AG04450 (cell line): ENCODE data around the gene PHKG1. TPM values are rescaled to one million over a fixed set of nuclear protein-coding genes. Genes with fewer than 3 reads are reported as not detected.
"Not testable (repeated sequence)": the region's sequence is repeated elsewhere in the genome, so short reads cannot be mapped to it uniquely, and the experiment has no call there.

Source experiments
- CTCF ChIA-PET: fragments of 300-600, 350-600 bp; formaldehyde crosslinking; extraction: SDS; loops from one replicate; lab custom pipeline; 2022; ENCODE audit warnings: antibody characterized with exemption, inconsistent platforms; lab: Charles Lee
- POLR2A ChIA-PET: fragments of 350-600 bp; formaldehyde crosslinking; extraction: SDS; loops from one replicate; lab custom pipeline; 2021; ENCODE audit warnings: antibody characterized with exemption, inconsistent platforms; lab: Yijun Ruan, JAX
- DNase-seq: peaks from one replicate; pipeline ENCODE4 v3.0.0-alpha.2; 2011; ENCODE audit warnings: low read depth, low spot score
- H3K27ac ChIP-seq: one replicate; pipeline ENCODE4 v1.5.1; 2012; ENCODE audit warnings: low read depth, low read length, control low read depth
- H3K27me3 ChIP-seq: one replicate; pipeline ENCODE4 v1.6.0; 2012; ENCODE audit warnings: low read length; ENCODE audit not compliant: control insufficient read depth, insufficient read depth
- H3K4me3 ChIP-seq: 2 replicates; pipeline ENCODE4 v1.5.1; 2011; ENCODE audit warnings: mild to moderate bottlenecking, low read depth, low read length, control low read depth
- H3K9me3 ChIP-seq: 2 replicates; pipeline ENCODE4 v1.5.1; 2012; ENCODE audit warnings: low read length; ENCODE audit not compliant: control insufficient read depth, insufficient read depth
- polyA plus RNA-seq: library from polyadenylated mRNA; depleted of rRNA; stranded (reverse); fragments of >200 nt; gene quantifications from 2 replicates; pipeline ENCODE4 v1.2.3, GENCODE V29; 2011
- TF ChIP-seq, protein P1 (sequence below): IDR thresholded peaks from 2 replicates; pipeline ENCODE4 v1.5.1; 2011; ENCODE audit warnings: low read depth, low read length, control low read depth, inconsistent platforms

The PHKG1 gene
- polyA plus RNA-seq, 1 experiment, result 0.20 TPM

DNA sequence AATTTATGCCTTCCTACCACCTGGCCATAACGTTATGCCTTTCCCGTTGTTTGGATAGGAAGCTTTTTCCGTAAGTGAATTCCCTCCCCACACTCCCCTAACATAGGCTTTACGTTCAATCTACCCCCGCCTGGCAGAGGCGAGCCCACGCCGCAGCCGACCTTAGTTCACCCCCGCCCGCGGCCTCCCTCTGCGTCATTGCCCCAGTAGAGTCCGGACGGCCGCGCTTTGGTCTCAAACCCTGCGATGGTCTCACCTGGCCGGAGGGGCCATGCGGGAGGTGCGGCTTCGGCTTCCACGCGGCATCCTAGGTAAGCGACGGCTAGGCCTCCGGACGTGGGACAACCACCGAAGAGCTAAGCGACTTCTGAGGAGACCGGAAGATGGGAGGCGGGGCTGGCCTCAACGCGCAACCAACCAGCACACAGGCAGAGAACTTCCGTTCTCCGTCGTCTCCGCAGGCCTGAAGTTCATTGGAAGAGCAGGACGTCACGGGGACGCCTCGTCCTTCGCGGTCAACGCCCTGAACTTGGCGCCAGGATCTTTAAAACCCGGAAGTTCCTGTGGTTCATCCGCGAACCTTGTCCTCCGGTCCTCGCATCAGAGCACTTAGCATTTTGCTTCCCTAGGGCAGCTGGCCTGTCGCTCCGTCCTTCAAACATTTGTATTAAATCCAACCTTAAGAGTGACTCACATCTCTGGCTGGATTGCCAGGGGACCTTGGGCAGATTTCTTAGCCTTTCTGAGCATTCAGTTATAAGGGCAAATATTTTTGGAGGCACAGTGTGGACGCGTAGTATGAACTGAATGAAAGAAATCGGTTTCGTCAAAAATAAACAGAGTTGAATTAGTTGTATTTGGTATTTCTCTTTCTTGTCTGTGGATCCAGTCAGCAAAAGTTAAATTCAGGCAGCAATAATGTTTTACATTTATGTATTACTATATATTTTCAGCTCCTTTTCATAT lies 13.6 kb upstream of the PHKG1 start, which contains the start of gene CHCHD2:
TSS of gene CHCHD2 (minus strand) at position 369 of the 966 bp plus-strand sequence. CDS start at position 306, 63 bp downstream.
- Histone ChIP-seq H3K27ac (peak within 1 kb of the TSS; percentile 93), H3K27me3 (no peaks in the 10 kb centered on the region), H3K4me3 (peak within 1 kb of the TSS; percentile 96), H3K9me3 (no peaks in the 10 kb centered on the region)
- POLR2A ChIA-PET, result interaction anchor here (1.0 to 1.5 kb wide), 2 partner anchors 27 to 36 kb away, joined by 3 read pairs; no protein-coding TSS in a partner anchor
- TF ChIP-seq, protein P1, sequence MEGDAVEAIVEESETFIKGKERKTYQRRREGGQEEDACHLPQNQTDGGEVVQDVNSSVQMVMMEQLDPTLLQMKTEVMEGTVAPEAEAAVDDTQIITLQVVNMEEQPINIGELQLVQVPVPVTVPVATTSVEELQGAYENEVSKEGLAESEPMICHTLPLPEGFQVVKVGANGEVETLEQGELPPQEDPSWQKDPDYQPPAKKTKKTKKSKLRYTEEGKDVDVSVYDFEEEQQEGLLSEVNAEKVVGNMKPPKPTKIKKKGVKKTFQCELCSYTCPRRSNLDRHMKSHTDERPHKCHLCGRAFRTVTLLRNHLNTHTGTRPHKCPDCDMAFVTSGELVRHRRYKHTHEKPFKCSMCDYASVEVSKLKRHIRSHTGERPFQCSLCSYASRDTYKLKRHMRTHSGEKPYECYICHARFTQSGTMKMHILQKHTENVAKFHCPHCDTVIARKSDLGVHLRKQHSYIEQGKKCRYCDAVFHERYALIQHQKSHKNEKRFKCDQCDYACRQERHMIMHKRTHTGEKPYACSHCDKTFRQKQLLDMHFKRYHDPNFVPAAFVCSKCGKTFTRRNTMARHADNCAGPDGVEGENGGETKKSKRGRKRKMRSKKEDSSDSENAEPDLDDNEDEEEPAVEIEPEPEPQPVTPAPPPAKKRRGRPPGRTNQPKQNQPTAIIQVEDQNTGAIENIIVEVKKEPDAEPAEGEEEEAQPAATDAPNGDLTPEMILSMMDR, result no peak
- peak; percentile 96 for DNase-seq
- CTCF ChIA-PET, result interaction anchor here (0.6 to 2.1 kb wide), 5 partner anchors 13 to 102 kb away, joined by 3 to 8 read pairs (median 4); partner anchors contain the start of gene PHKG1

DNA sequence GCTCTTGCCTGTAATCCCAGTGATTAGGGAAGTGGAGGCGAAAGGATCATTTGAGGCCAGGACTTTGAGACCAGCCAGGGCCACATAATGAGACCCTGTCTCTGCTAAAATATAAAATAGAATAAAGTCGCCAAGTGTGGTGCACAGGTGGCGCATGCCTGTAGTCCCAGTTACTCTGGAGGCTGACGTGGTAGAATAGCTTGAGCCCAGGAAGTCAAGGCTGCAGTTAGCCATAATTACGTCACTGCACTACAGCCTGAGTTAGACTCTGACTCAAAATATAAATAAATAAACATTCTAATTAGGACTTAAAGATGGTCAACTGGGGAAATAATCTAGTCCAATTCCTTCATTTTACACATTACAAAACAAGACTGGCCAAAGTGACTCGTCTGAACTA lies 12.8 kb upstream of the PHKG1 start:
- peak; percentile 57 for DNase-seq
- peak overlapping the region; percentile 93 for H3K27ac ChIP-seq
- CTCF ChIA-PET, result interaction anchor here (1.4 kb wide), 1 partner anchor 40 kb away, joined by 3 read pairs; no protein-coding TSS in a partner anchor
- H3K9me3 ChIP-seq, result no peaks in the 10 kb centered on the region
- TF ChIP-seq, protein P1, result no peak
- no peaks in the 10 kb centered on the region for H3K27me3 ChIP-seq
- H3K4me3 ChIP-seq, result peak overlapping the region; percentile 96
- POLR2A ChIA-PET, result interaction anchor here (1.5 kb wide), 1 partner anchor 26 kb away, joined by 3 read pairs; no protein-coding TSS in a partner anchor

DNA sequence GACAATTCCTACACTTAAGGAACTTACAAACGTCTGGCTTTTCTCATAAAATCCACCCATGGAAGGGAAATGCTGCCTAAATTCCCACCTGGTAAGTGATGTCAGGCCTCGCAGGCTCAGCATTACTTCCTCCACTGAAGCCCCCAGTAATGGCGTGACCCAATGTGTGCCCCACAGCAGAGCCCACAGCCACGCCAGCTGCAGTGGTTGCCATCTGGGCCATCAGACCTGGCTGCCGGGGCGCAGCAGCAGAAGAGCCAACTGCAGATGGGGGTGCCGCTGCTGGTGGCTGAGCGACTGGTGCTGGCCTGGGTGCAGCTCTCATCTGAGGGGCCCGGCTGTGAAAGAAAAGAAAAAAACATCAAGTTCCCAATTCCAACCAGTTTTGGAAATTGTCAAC lies 11.4 kb upstream of the PHKG1 start:
- DNase-seq, H3K4me3 ChIP-seq, H3K9me3 ChIP-seq, H3K27me3 ChIP-seq, CTCF ChIA-PET, H3K27ac ChIP-seq: not testable (repeated sequence)
- POLR2A ChIA-PET, result interaction anchor here (0.7 kb wide), 1 partner anchor 575 kb away, joined by 3 read pairs; no protein-coding TSS in a partner anchor

DNA sequence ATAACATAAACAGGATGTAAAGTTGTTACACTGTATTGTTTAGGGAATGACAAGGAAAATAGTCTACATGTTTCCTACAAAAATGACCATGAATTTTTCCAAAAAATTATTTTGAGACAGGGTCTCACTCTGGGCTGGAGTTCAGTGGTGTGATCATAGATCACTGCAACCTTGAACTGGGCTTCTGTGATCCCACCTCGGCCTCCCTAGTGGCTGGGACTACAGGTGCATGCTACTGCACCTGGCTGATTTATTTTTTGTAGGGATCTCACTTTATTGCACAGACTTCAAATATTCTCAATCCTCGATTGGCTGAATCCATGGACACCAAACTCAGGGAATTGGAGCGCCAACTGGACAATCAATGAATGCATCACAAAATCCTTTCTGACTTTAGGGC lies 6.9 kb upstream of the PHKG1 start:
- Histone ChIP-seq H3K27me3 (no peaks in the 10 kb centered on the region), H3K27ac (no peak overlapping the region), H3K9me3 (no peaks in the 10 kb centered on the region), H3K4me3 (no peak overlapping the region)
- POLR2A ChIA-PET, result no interaction called here
- CTCF ChIA-PET, result interaction anchor here (1.7 kb wide), 1 partner anchor 25 kb away, joined by 6 read pairs; no protein-coding TSS in a partner anchor
- TF ChIP-seq, protein P1, result no peak
- no peak for DNase-seq

DNA sequence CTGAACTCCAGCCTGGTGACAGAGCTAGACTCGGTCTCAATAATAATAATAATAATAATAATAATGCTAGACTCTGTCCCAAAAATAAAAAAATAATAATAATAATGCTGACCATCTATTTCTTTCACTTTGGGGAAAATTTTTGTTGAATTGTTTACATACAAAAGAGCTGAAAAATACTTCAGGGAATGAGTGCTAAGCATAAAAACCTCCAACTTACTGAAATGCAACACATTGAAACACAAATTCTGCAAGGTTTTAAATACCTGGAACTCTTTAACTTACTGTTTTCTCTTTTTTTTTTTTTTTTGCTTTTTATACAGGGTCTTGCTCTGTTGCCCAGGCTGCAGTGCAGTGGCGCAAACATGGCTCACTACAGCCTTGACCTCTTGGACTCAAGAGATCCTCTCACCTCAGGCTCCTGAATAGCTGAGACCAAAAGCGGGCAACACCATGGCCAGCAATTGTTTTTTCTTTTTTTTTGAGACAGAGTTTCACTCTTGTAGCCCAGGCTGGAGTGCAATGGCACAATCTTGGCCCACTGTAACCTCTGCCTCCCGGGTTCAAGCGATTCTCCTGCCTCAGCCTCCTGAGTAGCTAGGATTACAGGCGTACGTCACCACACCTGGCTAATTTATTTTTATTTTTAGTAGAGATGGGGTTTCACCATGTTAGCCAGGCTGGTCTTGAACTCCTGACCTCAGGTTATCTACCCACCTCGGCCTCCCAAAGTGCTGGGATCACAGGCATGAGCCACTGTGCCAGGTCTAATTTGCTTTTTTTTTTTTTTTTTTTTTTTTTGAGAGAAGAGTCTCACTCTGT lies 5.6 kb upstream of the PHKG1 start:
- H3K27ac ChIP-seq, DNase-seq, H3K4me3 ChIP-seq, H3K9me3 ChIP-seq, POLR2A ChIA-PET, H3K27me3 ChIP-seq: not testable (repeated sequence)
- CTCF ChIA-PET, result interaction anchor here (0.6 to 1.7 kb wide), 3 partner anchors 24 to 1325 kb away, joined by 3 to 6 read pairs (median 3); no protein-coding TSS in a partner anchor
